ENCODE measurements around the gene SLC30A1. TPM values are rescaled to one million over a fixed set of nuclear protein-coding genes. Genes with fewer than 3 reads are reported as not detected.

Gene SLC30A1
- total and polyA plus RNA-seq, 2 of the 13 experiments (the other 11 are each of a cell fraction or from before 2014, with no cell fraction given), result 5.9 to 24.4 TPM

DNA sequence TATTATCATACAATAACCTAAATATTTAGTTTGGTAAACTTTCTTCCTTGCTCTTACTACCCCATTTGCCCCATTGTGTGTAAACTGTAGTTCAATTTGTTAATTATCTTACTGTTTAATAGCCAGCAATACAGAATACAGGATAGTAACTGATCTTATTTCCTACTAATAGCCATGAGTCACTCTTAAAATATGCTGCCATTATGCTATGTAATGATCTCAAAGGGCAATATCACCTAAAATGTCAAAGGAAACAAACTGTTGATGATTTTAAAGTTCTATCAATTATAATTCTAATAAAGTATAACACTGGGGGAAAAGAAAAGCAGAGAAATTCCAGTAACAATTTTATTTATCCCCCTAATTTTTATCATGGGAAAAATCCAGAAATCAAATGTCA is 4.3 kb downstream of the SLC30A1 start (continued):
- TF ChIP-seq, protein P1, sequence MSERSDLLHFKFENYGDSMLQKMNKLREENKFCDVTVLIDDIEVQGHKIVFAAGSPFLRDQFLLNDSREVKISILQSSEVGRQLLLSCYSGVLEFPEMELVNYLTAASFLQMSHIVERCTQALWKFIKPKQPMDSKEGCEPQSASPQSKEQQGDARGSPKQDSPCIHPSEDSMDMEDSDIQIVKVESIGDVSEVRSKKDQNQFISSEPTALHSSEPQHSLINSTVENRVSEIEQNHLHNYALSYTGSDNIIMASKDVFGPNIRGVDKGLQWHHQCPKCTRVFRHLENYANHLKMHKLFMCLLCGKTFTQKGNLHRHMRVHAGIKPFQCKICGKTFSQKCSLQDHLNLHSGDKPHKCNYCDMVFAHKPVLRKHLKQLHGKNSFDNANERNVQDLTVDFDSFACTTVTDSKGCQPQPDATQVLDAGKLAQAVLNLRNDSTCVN (CRISPR knock-in tag; IDR thresholded peaks at IDR 0.05; ENCODE audit: borderline replicate concordance), result no peak

DNA sequence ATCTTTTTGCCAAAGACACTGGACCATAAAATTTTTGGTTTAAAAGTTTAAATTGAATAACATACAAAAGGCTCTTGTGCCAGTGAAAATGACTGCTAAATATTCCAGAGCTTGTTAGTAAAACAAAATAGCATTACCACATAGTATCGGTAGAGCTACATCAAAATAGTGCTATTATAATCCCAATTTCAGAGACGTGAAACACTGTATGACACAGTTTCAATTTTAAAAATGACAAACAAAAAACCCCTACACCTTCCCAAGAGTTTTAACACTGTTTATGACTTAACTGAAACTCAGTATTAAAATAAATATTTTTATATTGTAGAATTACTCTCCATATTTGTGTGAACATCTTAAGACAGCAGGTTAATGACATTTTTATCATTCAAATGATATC is 7.0 kb downstream of the SLC30A1 start:
- Histone ChIP-seq H3K27me3 (ENCODE audit: control insufficient read depth in 1 of 2, insufficient read depth in 2 of 2, low read length in 2 of 2) (no peaks in the 10 kb centered on the region), H3K27ac (ENCODE audit: extremely low read length, insufficient read depth, low read length) (no peak overlapping the region), H3K9ac (ENCODE audit: insufficient read depth, low read depth, low read length) (no peak overlapping the region), H3K4me3 (replicated peaks in 1 of 3; ENCODE audit: insufficient read depth in 1 of 3, low read depth in 2 of 3, low read length in 3 of 3) (no peak overlapping the region), H3K9me3 (ENCODE audit: low read length) (no peaks in the 10 kb centered on the region), H3K4me2 (ENCODE audit: low read depth, low read length) (no peak overlapping the region), H3K36me3 (replicated peaks in 1 of 2; ENCODE audit: control insufficient read depth in 1 of 2, insufficient read depth in 2 of 2, low read length in 2 of 2) (peaks cover 0 to 11% of the 10 kb centered on the region in 2 experiments; a peak in 2 of 5 replicates), H2AFZ (ENCODE audit: low read length) (no peak overlapping the region), H4K20me1 (ENCODE audit: insufficient read depth, low read length) (peaks cover 14% of the 10 kb centered on the region), H3K4me1 (ENCODE audit: insufficient read depth, low read length) (peaks cover 39% of the 10 kb centered on the region), H3K79me2 (ENCODE audit: insufficient read depth, low read length) (peaks cover 38% of the 10 kb centered on the region)
- POLR2A ChIA-PET, result no interaction called here
- 93% methylated on average over 2 of the region's 2 CpGs for WGBS (ENCODE audit: low lambda C conversion rate)
- in situ Hi-C loops (cut with HindIII; ENCODE audit: extremely low pct_ligation_motif_present, low pct_unique_long_range_greater_than_20kb) (no loop called here), intact Hi-C loops (cut with micrococcal nuclease; ENCODE audit: unreplicated experiment) (no loop called here)
- CTCF ChIA-PET (ENCODE audit: low intra/inter-chr PET ratio, low total read pairs), result no interaction called here
- FAIRE-seq, result no peak
- no TSS peak for BruUV-seq (replicated peaks)
- no peak for TF ChIP-seq KDM2A (CRISPR knock-in tag; IDR thresholded peaks at IDR 0.05; ENCODE audit: borderline replicate concordance, low read depth)
- TF ChIP-seq ZNF776 (CRISPR knock-in tag; IDR thresholded peaks at IDR 0.05), result no peak
- TF ChIP-seq KDM1A (CRISPR knock-in tag; IDR thresholded peaks at IDR 0.05), result no peak
- TF ChIP-seq MIER3 (CRISPR knock-in tag; IDR thresholded peaks at IDR 0.05; ENCODE audit: borderline replicate concordance), result no peak
- TF ChIP-seq, protein P2, sequence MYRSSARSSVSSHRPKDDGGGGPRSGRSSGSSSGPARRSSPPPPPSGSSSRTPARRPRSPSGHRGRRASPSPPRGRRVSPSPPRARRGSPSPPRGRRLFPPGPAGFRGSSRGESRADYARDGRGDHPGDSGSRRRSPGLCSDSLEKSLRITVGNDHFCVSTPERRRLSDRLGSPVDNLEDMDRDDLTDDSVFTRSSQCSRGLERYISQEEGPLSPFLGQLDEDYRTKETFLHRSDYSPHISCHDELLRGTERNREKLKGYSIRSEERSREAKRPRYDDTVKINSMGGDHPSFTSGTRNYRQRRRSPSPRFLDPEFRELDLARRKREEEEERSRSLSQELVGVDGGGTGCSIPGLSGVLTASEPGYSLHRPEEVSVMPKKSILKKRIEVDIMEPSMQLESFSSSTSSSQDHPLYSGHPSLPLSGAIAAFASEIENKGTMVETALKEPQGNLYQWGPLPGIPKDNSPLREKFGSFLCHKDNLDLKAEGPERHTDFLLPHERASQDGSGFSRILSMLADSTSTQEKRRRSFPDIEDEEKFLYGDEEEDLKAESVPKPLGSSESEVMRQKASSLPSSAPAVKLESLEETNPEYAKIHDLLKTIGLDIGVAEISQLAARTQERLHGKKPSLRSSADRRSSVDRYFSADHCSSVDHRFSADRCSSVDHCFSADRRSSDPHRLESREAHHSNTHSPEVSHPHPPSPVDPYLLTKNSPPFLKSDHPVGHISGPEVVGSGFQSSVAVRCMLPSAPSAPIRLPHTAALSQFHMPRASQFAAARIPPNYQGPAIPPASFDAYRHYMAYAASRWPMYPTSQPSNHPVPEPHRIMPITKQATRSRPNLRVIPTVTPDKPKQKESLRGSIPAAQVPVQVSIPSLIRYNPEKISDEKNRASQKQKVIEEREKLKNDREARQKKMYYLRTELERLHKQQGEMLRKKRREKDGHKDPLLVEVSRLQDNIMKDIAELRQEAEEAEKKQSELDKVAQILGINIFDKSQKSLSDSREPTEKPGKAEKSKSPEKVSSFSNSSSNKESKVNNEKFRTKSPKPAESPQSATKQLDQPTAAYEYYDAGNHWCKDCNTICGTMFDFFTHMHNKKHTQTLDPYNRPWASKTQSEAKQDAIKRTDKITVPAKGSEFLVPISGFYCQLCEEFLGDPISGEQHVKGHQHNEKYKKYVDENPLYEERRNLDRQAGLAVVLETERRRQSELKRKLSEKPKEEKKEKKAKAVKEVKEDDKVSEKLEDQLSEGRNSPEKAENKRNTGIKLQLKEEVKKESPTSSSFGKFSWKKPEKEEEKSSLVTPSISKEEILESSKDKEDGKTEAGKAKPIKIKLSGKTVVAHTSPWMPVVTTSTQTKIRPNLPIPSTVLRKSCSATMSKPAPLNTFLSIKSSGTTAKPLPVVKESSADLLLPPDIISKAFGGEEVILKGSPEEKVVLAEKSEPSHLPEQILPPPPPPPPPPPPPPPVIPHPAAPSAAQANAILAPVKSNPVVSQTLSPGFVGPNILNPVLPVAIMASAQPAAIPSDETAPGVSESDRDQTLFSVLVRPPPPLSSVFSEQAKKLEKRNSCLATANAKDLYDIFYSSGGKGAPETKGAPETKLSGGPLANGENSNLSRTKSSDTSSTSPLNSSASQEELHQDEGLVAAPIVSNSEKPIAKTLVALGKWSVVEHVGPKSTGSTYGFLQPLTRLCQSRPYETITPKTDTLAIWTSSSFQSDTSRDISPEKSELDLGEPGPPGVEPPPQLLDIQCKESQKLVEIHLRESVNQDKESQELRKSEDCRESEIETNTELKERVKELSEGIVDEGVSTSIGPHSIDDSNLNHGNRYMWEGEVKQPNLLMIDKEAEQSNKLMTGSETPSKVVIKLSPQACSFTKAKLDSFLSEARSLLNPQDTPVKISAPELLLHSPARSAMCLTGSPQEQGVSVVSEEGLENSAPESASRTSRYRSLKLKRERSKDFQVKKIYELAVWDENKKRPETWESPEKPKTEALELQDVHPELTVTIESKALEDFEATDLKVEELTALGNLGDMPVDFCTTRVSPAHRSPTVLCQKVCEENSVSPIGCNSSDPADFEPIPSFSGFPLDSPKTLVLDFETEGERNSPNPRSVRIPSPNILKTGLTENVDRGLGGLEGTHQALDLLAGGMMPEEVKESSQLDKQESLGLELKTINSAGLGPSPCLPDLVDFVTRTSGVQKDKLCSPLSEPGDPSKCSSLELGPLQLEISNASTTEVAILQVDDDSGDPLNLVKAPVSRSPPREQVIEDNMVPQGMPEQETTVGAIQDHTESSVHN (CRISPR knock-in tag; IDR thresholded peaks at IDR 0.05), result no peak
- no peak for TF ChIP-seq FOXA1 (IDR thresholded peaks at IDR 0.05)
- TF ChIP-seq FOXA1 (CRISPR knock-in tag; IDR thresholded peaks at IDR 0.05), result no peak
- TF ChIP-seq SRSF9 (IDR thresholded peaks at IDR 0.05; ENCODE audit: borderline replicate concordance, insufficient read depth, low read depth, low read length, poor library complexity, severe bottlenecking), result no peak
- DNase-seq (ENCODE audit: low spot score), result no peak
- ATAC-seq, result no peak

Measured in HepG2 (cell line).